ENCODE measurements around the gene ERMARD.

Gene ERMARD

DNA sequence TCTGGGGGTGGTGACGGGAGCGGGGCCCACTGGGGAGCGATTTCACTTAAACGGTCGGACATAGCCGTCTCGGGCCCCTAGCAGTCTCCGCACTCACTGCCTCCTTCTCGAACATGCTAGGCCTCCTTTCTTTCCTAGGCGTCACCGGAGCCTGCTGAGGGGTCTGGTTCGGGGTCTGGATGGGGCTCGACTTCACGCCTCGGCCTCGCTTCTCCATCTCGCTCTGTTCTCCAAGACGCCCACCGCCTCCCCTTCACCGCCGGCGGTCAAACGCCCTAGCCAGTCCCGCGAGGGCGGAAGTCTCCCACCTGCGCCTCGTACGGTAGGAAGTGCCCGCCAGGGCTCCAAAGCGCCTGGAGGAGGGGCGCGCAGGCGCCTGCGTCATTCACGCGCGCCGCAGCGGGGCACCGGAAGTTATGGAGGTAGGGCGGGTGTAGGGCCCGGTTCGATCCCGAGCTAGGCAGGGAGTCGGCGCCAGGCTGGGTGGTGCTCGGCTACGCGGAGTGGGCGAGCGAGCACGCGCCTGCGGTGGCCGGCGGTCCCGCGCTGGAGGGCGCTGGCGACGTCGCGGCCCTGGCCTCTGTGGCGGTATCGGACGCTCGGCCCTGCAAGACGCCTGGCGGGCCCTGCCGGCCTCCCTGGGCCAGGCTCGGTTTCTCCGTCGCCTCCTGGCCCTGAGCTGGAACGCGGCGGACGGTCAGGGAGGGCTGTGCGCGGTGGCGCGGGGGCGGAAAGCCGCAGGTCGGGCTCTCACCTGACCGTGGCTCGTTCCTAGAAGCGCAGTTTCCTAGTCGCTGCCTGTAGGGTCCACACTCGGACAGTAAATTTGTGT, at the start of gene ERMARD, which contains the start of gene DYNLT2:
TSS of gene ERMARD (plus strand) at position 381 of the 832 bp plus-strand sequence. CDS start at position 417, 36 bp downstream.
TSS of gene DYNLT2 (minus strand) at position 331 of the 832 bp plus-strand sequence. CDS start at position 217, 114 bp downstream.
- intact Hi-C loops (cut with DNase I) = loop anchor here (1.0 to 2.0 kb wide), 3 partner anchors 27 to 803 kb away; partner anchors contain the start of genes C6orf120, PHF10, TBP and WDR27
- peak; percentile 90 to 99 (median 93) for DNase-seq

DNA sequence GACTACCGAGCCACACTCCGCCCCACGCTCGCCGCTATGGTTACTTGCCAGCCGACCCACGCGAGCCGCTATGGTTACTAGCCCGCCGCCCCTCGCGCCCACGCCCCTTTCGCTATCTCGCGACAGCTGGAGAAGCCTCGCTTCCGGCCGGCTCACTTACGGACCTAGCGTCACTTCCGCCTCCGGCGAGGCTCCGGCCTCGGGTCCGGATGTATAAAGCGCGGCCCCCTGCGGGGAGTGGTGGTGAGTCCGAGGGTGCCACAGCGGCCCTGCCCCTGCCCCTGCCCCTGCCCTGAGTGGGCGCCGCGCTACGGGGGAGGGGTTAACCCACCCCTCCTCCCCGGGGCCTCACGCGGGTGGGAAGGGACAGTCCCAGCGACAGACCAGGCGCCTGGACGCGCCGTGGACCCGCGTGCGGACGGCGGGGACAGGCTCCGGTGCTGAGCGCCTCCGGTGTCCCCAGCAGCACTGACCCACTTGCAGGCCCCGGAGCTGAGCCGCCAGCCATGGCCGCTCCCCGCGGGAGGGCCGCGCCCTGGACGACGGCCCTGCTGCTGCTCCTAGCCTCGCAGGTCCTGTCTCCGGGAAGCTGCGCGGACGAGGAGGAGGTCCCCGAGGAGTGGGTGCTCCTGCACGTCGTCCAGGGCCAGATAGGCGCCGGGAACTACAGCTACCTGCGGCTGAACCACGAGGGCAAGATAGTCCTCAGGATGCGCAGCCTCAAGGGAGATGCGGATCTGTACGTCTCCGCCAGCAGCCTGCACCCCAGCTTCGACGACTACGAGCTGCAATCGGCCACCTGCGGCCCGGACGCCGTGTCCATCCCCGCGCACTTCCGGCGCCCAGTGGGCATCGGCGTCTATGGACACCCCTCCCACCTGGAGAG, 49.2 kb upstream of the ERMARD start, which contains the start of the genes C6orf120 and WDR27:
TSS of gene C6orf120 (plus strand) at position 173 of the 886 bp plus-strand sequence. CDS start at position 507, 334 bp downstream.
TSS of gene WDR27 (minus strand) at position 76 of the 886 bp plus-strand sequence. CDS start 13,024 bp downstream, outside the sequence.
- intact Hi-C loops (cut with DNase I) = loop anchor here (2.0 kb wide), 1 partner anchor 49 kb away; the partner anchor contains the start of genes DYNLT2 and ERMARD
- peak; percentile 88 to 99 (median 95) for DNase-seq

GRCh38 chr6:169702840-169703246, 48.6 kb upstream of the ERMARD start:
- DNase-seq = no peak
- intact Hi-C loops (cut with DNase I) = loop anchor here (2.0 kb wide), 1 partner anchor 48 kb away; the partner anchor contains the start of genes DYNLT2 and ERMARD

DNA sequence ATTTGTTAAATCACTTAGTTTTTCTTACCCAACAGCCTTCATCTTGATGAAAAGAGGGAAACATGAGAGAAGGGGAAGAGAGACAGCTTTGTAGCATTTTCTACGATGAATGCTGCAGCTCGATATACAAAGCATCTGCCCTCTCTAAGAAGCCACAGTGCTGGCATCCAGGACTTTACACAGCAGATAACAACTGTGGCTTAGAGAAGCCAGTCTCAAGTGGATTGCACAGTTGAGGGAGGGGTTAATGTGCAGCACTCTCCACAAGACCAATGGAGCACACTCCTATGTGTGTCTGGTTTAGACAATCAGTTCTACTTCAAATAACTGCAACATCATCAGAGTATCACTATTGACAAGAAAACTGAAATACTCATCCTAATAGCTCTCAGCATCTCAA, 43.6 kb upstream of the ERMARD start:
- DNase-seq = no peak
- intact Hi-C loops (cut with DNase I) = no loop called here

GRCh38 chr6:169709293-169709692, 42.1 kb upstream of the ERMARD start:
- intact Hi-C loops (cut with DNase I) = no loop called here
- DNase-seq = no peak

DNA sequence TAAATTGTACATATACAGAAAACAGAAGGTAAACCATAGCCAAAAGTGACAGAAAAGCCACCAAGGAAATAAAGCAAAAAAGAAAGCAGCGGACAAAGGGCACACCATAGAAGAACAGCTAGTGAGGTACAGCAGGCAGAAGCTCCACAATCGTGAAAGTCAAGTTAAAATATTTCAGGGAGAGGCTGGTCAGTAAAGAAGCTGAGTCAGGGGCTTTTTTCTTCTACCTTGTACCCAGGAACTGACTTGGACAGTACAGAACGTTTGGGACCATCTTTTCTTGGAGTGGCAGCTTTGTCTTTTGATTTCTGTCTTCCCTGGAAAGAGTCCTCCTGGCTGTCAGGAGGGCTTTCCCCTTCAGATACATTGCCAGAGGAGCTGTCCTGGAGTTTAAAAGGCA, 41.4 kb upstream of the ERMARD start:
- DNase-seq = no peak
- intact Hi-C loops (cut with DNase I) = no loop called here

DNA sequence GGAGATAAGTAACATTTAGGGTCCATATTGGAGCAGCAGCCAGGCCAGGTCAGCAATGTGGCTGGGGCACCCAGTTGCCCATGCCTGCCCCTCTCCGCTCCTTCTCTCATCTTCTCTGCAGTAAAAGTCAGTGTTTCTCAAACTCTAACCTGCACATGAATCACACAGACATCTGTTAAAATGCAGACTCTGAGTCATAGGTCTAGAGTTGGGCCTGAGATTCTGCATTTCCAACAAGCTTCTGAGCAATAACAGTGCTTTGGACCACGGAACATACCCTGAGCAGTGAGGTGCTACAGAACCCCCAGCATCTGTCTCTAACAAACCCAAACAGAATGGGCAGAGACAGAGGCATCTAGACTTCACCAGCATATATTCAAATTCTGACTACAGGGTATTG, 37.2 kb upstream of the ERMARD start:
- DNase-seq = no peak
- intact Hi-C loops (cut with DNase I) = no loop called here

DNA sequence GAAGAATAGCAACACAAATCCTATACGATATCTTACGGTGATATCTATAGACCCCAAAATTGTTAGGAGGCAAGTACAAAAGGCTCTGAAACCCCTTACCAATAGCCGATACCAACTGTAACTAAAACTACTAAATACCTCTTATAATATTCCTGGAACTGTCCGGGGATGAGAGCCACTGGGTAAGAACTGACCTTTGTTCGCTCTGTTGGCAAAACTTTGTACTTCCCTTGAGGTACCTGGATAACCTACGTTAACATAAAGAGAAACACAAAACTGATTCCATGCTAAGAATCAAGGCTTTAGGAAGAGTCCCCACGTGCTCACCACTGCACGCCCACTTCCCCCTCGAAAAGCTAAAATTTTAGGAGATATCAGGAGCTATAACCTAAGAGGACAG, 36.8 kb upstream of the ERMARD start:
- intact Hi-C loops (cut with DNase I) = no loop called here
- no peak for DNase-seq

- DNase-seq = no peak
- intact Hi-C loops (cut with DNase I) = no loop called here
Measured at GRCh38 chr6:169719117-169719516, 32.3 kb upstream of the ERMARD start.

DNA sequence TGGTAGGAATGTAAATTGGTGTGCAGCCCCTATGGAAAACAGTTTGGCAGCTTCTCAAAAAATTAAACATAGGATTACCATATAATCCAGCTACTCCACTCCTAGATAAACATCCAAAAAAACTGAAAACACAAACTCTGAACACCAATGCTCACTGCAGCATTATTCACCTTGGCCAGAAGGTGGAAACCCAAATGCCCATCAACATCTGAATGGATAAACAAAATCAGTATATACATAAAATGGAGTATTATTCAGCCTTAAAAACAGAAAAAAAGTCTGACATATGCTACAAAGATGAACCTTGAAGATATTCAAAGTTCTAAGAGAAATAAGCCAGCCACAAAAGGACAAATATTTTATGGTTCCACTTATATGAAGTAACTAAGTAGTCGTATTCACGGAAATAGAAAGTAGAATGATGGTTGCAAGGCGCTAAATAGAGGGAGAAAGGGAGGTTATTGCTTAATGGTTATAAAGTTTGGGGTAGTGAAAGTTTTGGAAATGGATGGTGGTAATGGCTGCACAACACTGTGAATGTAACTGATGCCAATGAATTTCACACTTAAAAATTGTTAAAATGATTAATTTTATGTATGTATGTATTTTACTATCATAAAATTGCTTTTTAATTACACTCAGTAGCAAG, 31.1 kb upstream of the ERMARD start:
- intact Hi-C loops (cut with DNase I) = no loop called here
- DNase-seq = no peak

GRCh38 chr6:169722362-169723199, 28.8 kb upstream of the ERMARD start:
- intact Hi-C loops (cut with DNase I) = no loop called here

GRCh38 chr6:169723200-169723909, 28.1 kb upstream of the ERMARD start:
- peak; percentile 57 to 95 (median 74) for DNase-seq
- intact Hi-C loops (cut with DNase I) = no loop called here

More at GRCh38 chr6:169722362-169723199, 28.8 kb upstream of the ERMARD start:
- peak in 8 of 10 donors; percentile 20 to 90 (median 34) for DNase-seq

GRCh38 chr6:169723991-169724493, 27.4 kb upstream of the ERMARD start:
- intact Hi-C loops (cut with DNase I) = loop anchor here (1.0 kb wide), 1 partner anchor 27 kb away; the partner anchor contains the start of genes DYNLT2 and ERMARD
- peak in 6 of 10 donors; percentile 12 to 89 (median 40) for DNase-seq

- DNase-seq = peak; percentile 40 to 93 (median 64)
- intact Hi-C loops (cut with DNase I) = loop anchor here (1.0 kb wide), 1 partner anchor 27 kb away; the partner anchor contains the start of genes DYNLT2 and ERMARD
Measured at GRCh38 chr6:169724494-169725124, 26.8 kb upstream of the ERMARD start, which contains the start of gene PHF10. Gene PHF10, minus strand, starts transcription at chr6:169724500. Its CDS starts 569 bp downstream, at chr6:169723931.

GRCh38 chr6:169725125-169726048, 26.0 kb upstream of the ERMARD start:
- peak in 7 of 10 donors; percentile 18 to 85 (median 37) for DNase-seq
- intact Hi-C loops (cut with DNase I) = no loop called here

DNA sequence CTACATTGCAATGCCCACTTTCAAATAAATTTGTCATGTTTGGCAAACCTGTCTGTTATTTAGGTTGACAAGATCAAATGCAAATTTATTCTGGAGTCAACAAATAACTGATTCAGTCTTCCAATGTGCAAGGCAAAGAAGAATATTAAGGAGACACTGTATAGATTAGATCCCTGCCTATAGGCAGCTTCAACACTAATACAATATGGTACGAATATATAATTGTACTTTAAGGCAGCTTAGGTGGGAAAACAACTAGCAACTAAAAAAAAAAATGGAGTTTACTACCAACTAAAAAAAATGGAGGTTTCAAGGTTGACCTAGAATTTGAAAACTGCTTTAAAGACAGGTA, 25.4 kb upstream of the ERMARD start:
- intact Hi-C loops (cut with DNase I) = no loop called here
- no peak for DNase-seq

All from posterior cingulate gyrus (tissue), 11 donors.